ENCODE results near the gene GRIA1. TPM values are rescaled to one million over a fixed set of nuclear protein-coding genes. Genes with fewer than 3 reads are reported as not detected.

The GRIA1 gene
- polyA plus RNA-seq, 4 donors = 1.4 to 5.4 (median 4.1) TPM

GRCh38 chr5:153543959-153544470 is 53.5 kb downstream of the GRIA1 start:
- DNase-seq (ENCODE audit: low read depth in 4 of 4, low spot score in 3 of 4) = no peak

- no peak for DNase-seq (ENCODE audit: low read depth in 4 of 4, low spot score in 3 of 4)
These were observed 54.2 kb downstream of the GRIA1 start for GRCh38 chr5:153544706-153545105.

- DNase-seq (ENCODE audit: low read depth in 4 of 4, low spot score in 3 of 4) = no peak
These were observed 56.1 kb downstream of the GRIA1 start for GRCh38 chr5:153546566-153546965.

GRCh38 chr5:153551537-153552079 is 61.1 kb downstream of the GRIA1 start:
- no peak for DNase-seq (ENCODE audit: low read depth in 4 of 4, low spot score in 3 of 4)

- DNase-seq (ENCODE audit: low read depth in 4 of 4, low spot score in 3 of 4) = no peak
These were observed 62.4 kb downstream of the GRIA1 start for GRCh38 chr5:153552886-153553285.

- no peak for DNase-seq (ENCODE audit: low read depth in 4 of 4, low spot score in 3 of 4)
These were observed 65.1 kb downstream of the GRIA1 start for GRCh38 chr5:153555420-153556114.

- no peak for DNase-seq (ENCODE audit: low read depth in 4 of 4, low spot score in 3 of 4)
These were observed 68.5 kb downstream of the GRIA1 start for GRCh38 chr5:153558957-153559356.

- no peak for DNase-seq (ENCODE audit: low read depth in 4 of 4, low spot score in 3 of 4)
These were observed 69.5 kb downstream of the GRIA1 start for GRCh38 chr5:153559926-153560325.

GRCh38 chr5:153562189-153562588 is 71.7 kb downstream of the GRIA1 start:
- no peak for DNase-seq (ENCODE audit: low read depth in 4 of 4, low spot score in 3 of 4)

GRCh38 chr5:153565822-153566221 is 75.4 kb downstream of the GRIA1 start:
- DNase-seq (ENCODE audit: low read depth in 4 of 4, low spot score in 3 of 4) = no peak

GRCh38 chr5:153569036-153569435 is 78.6 kb downstream of the GRIA1 start:
- DNase-seq (ENCODE audit: low read depth in 4 of 4, low spot score in 3 of 4) = no peak

GRCh38 chr5:153571162-153571561 is 80.7 kb downstream of the GRIA1 start:
- no peak for DNase-seq (ENCODE audit: low read depth in 4 of 4, low spot score in 3 of 4)

GRCh38 chr5:153572411-153573145 is 82.1 kb downstream of the GRIA1 start:
- DNase-seq (ENCODE audit: low read depth in 4 of 4, low spot score in 3 of 4) = no peak

- no peak for DNase-seq (ENCODE audit: low read depth in 4 of 4, low spot score in 3 of 4)
These were observed 83.0 kb downstream of the GRIA1 start for GRCh38 chr5:153573326-153574033.

- DNase-seq (ENCODE audit: low read depth in 4 of 4, low spot score in 3 of 4) = no peak
These were observed 93.9 kb downstream of the GRIA1 start for GRCh38 chr5:153584126-153584959.

- no peak for DNase-seq (ENCODE audit: low read depth in 4 of 4, low spot score in 3 of 4)
These were observed 94.5 kb downstream of the GRIA1 start for GRCh38 chr5:153584960-153585359.

- DNase-seq (ENCODE audit: low read depth in 4 of 4, low spot score in 3 of 4) = no peak
These were observed 95.3 kb downstream of the GRIA1 start for GRCh38 chr5:153585622-153586277.

GRCh38 chr5:153592081-153592480 is 101.6 kb downstream of the GRIA1 start:
- DNase-seq (ENCODE audit: low read depth in 4 of 4, low spot score in 3 of 4) = no peak

GRCh38 chr5:153594785-153595184 is 104.3 kb downstream of the GRIA1 start:
- DNase-seq (ENCODE audit: low read depth in 4 of 4, low spot score in 3 of 4) = no peak

GRCh38 chr5:153598099-153598498 is 107.6 kb downstream of the GRIA1 start:
- no peak for DNase-seq (ENCODE audit: low read depth in 4 of 4, low spot score in 3 of 4)

Measured in right renal pelvis (tissue), 4 donors.